GM19238 (cell line): Measurements from ENCODE around the gene ERVW-1.
"Not testable (repeated sequence)": the region's sequence is repeated elsewhere in the genome, so short reads cannot be mapped to it uniquely, and the experiment has no call there.

Experiments used
- DNase-seq: peaks from one replicate; pipeline ENCODE4 v3.0.0; 2011; ENCODE audit warnings: low spot score; ENCODE audit not compliant: insufficient read length

ERVW-1 gene

DNA sequence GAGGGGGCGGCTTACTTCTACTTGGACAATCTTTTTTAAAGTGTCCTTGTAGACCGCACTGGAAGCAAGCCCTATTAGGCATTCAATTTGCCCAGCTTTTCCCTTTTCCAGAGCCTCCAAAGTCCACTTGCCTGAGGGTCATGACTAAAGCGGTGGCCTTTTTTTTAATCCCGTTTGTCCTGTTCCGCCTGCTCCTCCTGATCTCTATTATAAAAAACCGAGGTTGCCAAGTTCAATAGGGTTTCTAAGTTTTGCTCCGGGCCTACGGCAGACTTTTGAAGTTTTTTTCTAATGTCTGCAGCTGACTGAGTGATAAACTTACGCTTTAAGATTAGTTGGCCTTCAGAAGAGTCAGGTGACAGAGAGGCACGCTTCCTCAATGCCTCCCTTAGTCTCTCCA lies 3.8 kb downstream of the ERVW-1 start:
- DNase-seq = not testable (repeated sequence)

- DNase-seq = not testable (repeated sequence)
Observed at GRCh38 chr7:92468589-92468988, 9.2 kb downstream of the ERVW-1 start.

DNA sequence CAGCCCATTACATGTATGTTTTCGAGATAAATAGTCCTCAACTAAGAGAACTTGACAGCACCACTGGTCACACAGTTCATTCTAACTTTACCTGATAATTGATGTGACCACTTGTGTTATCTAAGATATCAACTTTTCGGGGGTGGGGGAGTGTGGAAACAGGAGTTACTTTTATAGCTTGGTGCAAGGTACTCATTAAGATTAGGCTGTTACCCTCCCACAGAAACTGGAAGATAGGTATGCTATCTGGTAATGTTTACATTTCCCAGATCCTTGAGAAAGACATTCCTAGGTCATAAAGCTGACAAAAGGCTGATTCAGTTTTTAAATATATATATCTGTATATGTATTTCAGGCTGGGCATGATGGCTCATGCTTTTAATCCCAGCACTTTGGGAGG lies 11.1 kb downstream of the ERVW-1 start:
- no peak for DNase-seq

DNA sequence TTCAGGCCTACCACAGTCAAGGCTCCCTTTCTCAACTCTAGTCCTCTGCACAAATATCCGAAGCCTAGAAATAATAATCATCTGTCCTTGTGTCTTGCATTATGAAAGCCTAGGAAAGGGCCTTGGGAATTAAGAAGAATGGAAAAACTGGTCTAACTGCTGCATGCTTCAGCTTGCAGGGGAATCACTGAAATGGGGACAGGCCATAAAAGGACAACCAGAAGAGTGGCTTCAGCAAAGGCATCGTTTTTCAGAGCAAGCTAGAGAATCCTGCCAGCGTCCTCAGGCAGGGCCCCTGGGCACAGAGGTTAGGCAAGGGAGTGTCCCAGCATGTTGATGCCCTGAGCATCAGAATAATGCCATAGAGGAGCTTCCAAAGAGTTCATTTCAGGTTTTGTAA lies 13.2 kb downstream of the ERVW-1 start:
- DNase-seq = no peak

- no peak for DNase-seq
Observed at GRCh38 chr7:92462560-92462959, 15.2 kb downstream of the ERVW-1 start.

DNA sequence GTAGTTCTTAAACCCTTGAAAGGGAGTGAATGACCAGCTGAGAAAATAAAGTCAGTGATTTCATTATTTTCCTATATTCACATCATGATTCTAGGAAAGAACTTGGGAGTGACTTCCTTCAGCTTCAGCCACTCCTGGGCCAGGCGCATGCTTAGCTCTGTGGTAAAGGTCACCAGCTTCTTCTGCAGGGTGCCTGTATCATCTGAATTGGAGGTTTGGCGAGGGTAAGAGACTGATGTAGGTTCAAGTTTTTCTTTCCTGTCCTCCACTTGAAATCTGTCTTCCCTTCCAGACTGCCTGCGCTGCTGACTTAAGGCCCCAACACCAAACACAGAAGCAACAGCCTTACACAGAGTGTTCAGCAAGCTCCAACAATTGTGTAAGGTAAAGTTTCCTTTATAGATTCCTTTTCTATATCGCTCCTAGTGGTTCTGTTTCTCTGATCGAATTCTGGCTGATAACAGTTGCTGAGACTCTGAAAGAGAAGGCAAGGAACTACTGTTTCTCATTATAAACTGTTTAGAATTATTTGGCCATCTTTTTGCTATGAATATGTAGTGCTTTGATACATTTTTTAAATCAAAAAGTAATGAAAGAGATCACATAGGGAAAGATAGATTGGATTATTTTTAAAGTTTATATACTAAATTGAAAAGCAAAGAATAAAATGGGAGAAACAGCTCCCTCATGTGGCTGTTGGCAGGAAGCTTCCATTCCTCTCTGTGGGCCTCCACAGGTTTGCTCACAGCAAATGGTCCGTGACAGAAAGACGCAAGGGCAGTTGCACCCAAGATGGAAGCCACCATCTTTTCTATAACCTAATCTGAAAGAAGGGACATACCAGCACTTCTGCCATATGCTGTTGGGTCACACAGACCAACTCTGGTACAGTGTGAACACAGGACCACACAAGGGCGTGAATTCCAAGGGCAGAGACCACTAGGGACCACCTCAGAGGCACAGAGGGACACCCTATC lies 16.4 kb downstream of the ERVW-1 start:
- peak; percentile 18 for DNase-seq

DNA sequence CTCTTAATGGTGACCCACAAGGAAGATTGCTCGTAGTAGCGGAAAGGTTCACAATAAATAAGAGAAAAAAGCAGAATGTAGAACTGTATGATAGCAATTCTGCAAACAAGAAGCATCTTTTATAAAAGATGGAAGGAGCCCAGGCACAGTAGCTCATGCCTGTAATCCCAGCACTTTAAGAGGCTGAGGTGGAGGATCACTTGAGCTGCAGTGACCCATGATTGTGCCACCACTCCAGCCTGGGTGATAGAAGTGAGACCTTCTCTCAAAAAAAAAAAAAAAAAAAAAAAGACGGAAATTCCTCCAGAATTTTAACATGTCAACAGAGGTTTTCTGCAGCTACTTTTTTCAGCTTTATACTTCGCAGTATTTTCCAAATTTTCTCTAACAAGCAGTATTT lies 17.2 kb downstream of the ERVW-1 start:
- DNase-seq = no peak

- DNase-seq = no peak
Observed at GRCh38 chr7:92460109-92460508, 17.6 kb downstream of the ERVW-1 start.

DNA sequence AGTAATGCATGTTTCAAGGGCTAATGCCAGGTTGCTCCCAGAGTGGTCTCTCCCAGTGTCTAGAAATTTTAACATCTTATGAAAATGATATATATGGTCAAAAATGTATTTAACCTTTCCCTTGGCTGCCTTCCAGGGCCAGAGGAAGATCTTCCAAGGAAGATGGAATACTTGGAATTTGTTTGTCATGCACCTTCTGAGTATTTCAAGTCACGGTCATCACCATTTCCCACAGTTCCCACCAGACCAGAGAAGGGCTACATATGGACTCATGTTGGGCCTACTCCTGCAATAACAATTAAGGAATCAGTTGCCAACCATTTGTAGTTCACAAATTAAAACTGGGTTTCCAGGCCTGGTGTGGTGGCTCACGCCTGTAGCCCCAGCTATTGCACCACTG lies 21.5 kb downstream of the ERVW-1 start:
- no peak for DNase-seq

- no peak for DNase-seq
Observed at GRCh38 chr7:92451645-92452044, 26.1 kb downstream of the ERVW-1 start.

DNA sequence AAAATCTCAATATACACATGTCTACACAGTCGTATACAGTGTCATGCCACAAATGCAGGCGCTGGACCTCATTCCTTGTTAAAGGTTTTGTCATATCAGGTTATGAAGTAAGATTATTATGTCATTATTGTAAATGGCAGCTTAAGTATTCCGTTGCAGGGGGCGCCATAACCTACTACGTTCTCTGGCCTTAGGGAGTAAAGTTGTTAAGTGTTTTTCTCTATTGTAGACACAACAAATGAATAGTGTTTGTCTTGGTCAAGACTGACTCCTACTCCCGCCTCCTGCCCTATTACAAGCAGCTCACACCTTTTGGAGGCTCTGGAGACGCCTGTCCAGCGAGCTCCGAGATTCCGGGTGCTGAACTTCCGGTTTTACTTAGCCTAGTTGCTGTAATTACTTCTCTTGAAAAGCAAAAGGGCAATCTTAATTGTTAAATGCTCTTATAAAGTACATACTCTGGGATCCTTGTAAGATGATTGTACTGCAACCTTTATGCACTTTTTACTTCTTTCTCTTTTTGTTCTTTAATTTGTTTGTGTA lies 29.5 kb downstream of the ERVW-1 start:
- DNase-seq = no peak

DNA sequence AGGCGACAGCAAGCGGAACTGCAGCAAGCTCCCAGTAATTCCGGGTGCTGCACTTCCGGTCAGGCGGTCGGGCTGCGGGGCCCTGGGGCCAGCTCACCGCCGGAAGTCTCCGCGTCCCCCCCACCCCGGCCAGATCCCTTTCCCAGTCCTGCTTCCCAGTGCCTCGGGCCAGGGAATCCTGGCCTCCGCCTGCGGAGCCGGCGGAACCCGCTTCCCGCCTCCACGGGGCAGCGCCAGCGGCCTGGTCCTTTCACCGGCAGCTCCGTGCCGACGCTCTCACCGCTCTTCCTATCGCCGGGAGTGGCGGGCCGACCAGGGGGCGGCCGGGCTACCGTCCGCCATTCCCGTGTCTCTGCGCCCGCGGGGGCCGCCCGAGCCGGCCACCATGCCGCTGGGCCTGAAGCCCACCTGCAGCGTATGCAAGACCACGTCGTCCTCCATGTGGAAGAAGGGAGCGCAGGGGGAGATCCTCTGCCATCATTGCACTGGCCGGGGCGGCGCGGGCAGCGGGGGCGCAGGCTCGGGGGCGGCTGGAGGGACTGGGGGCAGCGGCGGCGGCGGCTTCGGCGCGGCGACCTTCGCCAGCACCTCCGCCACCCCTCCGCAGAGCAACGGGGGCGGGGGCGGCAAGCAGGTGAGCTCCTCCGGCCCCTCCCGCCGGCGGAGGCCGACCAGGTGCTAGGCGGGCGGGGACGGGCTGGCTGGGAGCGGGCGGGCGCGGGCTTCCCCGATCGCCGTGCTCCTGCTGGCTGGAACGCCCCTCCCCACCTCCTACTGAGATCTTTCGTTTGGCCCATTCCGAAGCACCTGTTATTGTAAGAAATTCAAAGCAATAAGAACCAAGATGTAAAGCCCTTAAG lies 30.2 kb downstream of the ERVW-1 start, which contains the start of gene GATAD1:
GATAD1 (plus strand) TSS at position 138 of the 860 bp plus-strand sequence; CDS start at position 386, 248 bp downstream.
- DNase-seq = peak; percentile 82

GRCh38 chr7:92446869-92447344 lies 30.8 kb downstream of the ERVW-1 start:
- DNase-seq = no peak

DNA sequence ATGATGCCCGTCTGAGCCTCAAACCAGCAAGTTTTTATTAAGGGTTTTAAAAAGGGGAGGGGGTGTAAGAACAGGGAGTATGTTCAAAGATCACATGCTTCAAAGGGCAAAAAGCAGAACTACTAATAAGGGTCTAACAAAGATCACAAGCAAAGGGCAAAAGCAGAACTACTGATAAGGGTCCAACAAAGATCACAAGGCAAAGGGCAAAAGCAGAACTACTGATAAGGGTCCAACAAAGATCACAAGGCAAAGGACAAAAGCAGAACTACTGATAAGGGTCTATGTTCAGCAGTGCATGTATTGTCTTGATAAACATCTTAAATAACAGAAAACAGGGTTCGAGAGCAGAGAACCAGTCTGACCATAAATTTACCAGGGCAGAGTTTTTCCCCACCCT lies 35.0 kb downstream of the ERVW-1 start:
- DNase-seq = not testable (repeated sequence)

DNA sequence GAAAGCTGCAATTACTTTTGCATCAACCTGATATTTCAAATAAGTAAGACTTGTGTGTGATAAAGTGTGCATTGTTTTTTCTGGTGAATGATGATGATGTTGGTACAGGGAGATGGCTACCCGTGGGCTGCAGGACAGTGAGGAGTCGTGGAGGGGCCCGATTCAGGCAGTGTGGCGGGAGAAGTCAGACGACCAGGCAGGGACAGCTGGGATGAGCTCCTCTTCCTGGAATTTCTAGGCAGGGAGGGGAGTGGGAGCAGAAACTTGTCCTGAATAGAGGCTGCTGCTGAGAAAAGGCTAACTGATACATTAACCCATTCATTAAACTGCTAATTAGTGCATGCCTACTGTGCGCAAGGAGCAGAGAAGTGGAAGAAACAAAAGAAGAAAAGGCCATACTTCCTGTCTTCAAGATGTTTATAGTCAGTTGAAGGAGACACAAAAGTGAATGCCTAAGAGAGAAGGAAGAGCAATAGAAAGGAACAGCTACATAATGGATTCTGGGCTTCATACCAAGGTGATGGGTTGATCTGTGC lies 39.7 kb downstream of the ERVW-1 start:
- DNase-seq = no peak

GRCh38 chr7:92436612-92437445 lies 40.9 kb downstream of the ERVW-1 start:
- no peak for DNase-seq

- DNase-seq = no peak
Observed at GRCh38 chr7:92435542-92435941, 42.2 kb downstream of the ERVW-1 start.

DNA sequence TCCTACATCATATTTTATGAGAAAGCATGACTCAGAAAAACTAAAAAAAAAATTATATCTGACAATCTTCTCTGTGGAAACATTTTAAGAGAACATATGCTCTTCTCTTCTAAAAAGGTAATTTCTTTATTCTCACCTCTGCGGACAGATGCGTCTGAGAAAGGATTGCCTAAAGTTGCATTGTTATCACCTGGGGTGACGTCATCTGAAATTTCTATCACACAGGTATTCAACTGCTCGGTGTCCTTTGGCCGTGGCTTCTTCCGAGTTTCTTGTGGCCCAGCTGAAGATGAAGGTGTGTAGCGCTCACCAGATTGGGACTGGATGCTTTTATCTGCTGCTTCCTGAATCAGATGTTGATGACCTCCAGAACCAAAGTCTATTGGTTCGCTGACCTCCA lies 44.7 kb downstream of the ERVW-1 start:
- no peak for DNase-seq

DNA sequence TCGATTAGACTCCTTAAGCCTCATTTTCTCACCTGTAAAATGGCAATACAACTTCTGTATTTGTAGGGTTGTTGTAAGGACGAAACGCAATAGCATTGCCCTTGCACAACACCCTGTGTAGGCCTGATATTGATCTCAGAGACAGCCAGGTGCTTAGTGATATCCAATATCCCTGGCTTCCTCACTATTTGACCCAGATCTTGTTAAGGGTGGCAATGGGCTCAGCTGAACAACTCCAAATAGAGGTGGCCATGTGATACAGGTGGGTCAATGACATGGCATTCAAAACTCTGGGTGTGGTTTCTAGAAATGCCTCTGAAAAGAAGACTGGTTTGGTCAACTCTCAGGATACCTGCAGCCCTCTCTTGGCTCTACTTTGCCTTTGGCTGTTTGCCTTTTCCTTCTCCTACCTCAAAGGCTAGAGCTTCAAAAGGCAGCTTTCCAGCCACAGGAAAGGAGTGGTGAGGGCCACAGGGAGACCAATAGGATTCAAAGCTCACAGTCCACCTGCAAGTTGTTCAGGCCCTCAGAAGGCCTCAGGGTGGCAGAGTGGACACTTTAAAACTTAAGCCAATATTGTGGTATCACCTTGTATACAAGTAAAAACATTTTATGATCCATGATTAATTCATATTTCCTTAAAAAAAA lies 45.3 kb downstream of the ERVW-1 start:
- no peak for DNase-seq

GRCh38 chr7:92427193-92427592 lies 50.6 kb downstream of the ERVW-1 start:
- no peak for DNase-seq
